Stimulated activated CD8-positive, alpha-beta memory T cell treated with anti-CD3 and anti-CD28 coated beads, Interleukin-15, amount 100 ng/mL, for 24 hours (primary cell): ENCODE measurements around the gene LZTR1.
"Not testable (repeated sequence)": the region's sequence is repeated elsewhere in the genome, so short reads cannot be mapped to it uniquely, and the experiment has no call there.

Experiments used
- DNase-seq: peaks from one replicate; pipeline ENCODE4 v3.0.0-alpha.2; 2020; ENCODE audit warnings: low read depth

LZTR1 gene

GRCh38 chr22:20965888-20966855 is 15.9 kb upstream of the LZTR1 start:
- no peak for DNase-seq

GRCh38 chr22:20966883-20967696 is 15.0 kb upstream of the LZTR1 start, which contains the start of gene AIFM3:
TSS of gene AIFM3 (plus strand) at chr22:20967255. CDS start at chr22:20967945, 690 bp downstream.
- no peak for DNase-seq

GRCh38 chr22:20967697-20968211 is 14.3 kb upstream of the LZTR1 start:
- no peak for DNase-seq

GRCh38 chr22:20968281-20968977 is 13.7 kb upstream of the LZTR1 start:
- no peak for DNase-seq

- no peak for DNase-seq
Measured at GRCh38 chr22:20970939-20971657, 11.0 kb upstream of the LZTR1 start.

GRCh38 chr22:20972014-20972694 is 9.9 kb upstream of the LZTR1 start:
- DNase-seq: not testable (repeated sequence)

- DNase-seq: no peak
Measured at GRCh38 chr22:20972933-20973577, 9.0 kb upstream of the LZTR1 start.

GRCh38 chr22:20973634-20974286 is 8.3 kb upstream of the LZTR1 start:
- DNase-seq: no peak

- DNase-seq: no peak
Measured at GRCh38 chr22:20974336-20974955, 7.7 kb upstream of the LZTR1 start.

GRCh38 chr22:20975541-20976290 is 6.4 kb upstream of the LZTR1 start:
- no peak for DNase-seq

- no peak for DNase-seq
Measured at GRCh38 chr22:20976291-20976877, 5.7 kb upstream of the LZTR1 start.

- DNase-seq: no peak
Measured at GRCh38 chr22:20977019-20977418, 5.1 kb upstream of the LZTR1 start.

GRCh38 chr22:20977516-20978170 is 4.5 kb upstream of the LZTR1 start:
- no peak for DNase-seq

GRCh38 chr22:20978419-20978818 is 3.7 kb upstream of the LZTR1 start:
- DNase-seq: no peak

GRCh38 chr22:20979243-20979809 is 2.8 kb upstream of the LZTR1 start:
- no peak for DNase-seq

- DNase-seq: no peak
Measured at GRCh38 chr22:20979940-20980453, 2.1 kb upstream of the LZTR1 start.

GRCh38 chr22:20980523-20980922 is 1.6 kb upstream of the LZTR1 start:
- no peak for DNase-seq
